GM19240 (cell line): Measurements from ENCODE around the gene MRAS.

ENCODE experiments used
- DNase-seq: peaks from one replicate; pipeline ENCODE4 v3.0.0; 2011; ENCODE audit warnings: low spot score; ENCODE audit not compliant: insufficient read length

Gene MRAS

GRCh38 chr3:138347960-138348753 lies at the start of gene MRAS:
Gene MRAS, plus strand, starts transcription at chr3:138348579. Its CDS starts 24,305 bp downstream, at chr3:138372884.
- no peak for DNase-seq

GRCh38 chr3:138300647-138301046 lies 47.7 kb upstream of the MRAS start:
- DNase-seq: no peak

- DNase-seq: no peak
Observed at GRCh38 chr3:138303474-138303873, 44.9 kb upstream of the MRAS start.

GRCh38 chr3:138307899-138308298 lies 40.5 kb upstream of the MRAS start:
- DNase-seq: no peak

GRCh38 chr3:138308783-138309182 lies 39.6 kb upstream of the MRAS start:
- no peak for DNase-seq

- no peak for DNase-seq
Observed at GRCh38 chr3:138310494-138310893, 37.9 kb upstream of the MRAS start.

- no peak for DNase-seq
Observed at GRCh38 chr3:138314751-138315150, 33.6 kb upstream of the MRAS start.

- DNase-seq: no peak
Observed at GRCh38 chr3:138317687-138318086, 30.7 kb upstream of the MRAS start.

- DNase-seq: no peak
Observed at GRCh38 chr3:138323971-138324370, 24.4 kb upstream of the MRAS start.

GRCh38 chr3:138325990-138326389 lies 22.4 kb upstream of the MRAS start:
- DNase-seq: no peak

GRCh38 chr3:138326866-138327595 lies 21.3 kb upstream of the MRAS start:
- DNase-seq: no peak

GRCh38 chr3:138327831-138328230 lies 20.5 kb upstream of the MRAS start:
- no peak for DNase-seq

GRCh38 chr3:138328341-138328740 lies 20.0 kb upstream of the MRAS start:
- no peak for DNase-seq

GRCh38 chr3:138329127-138329983 lies 19.0 kb upstream of the MRAS start, which contains the start of gene NME9:
Gene NME9, minus strand, starts transcription at chr3:138329851. Its CDS starts 516 bp downstream, at chr3:138329335.
- peak; percentile 44 for DNase-seq

- DNase-seq: no peak
Observed at GRCh38 chr3:138329984-138330293, 18.4 kb upstream of the MRAS start.

GRCh38 chr3:138331143-138331894 lies 17.1 kb upstream of the MRAS start:
- DNase-seq: no peak

GRCh38 chr3:138332472-138333073 lies 15.8 kb upstream of the MRAS start:
- DNase-seq: no peak

GRCh38 chr3:138334608-138335007 lies 13.8 kb upstream of the MRAS start:
- no peak for DNase-seq

GRCh38 chr3:138336454-138336999 lies 11.9 kb upstream of the MRAS start:
- no peak for DNase-seq

GRCh38 chr3:138338244-138338643 lies 10.1 kb upstream of the MRAS start:
- DNase-seq: no peak
